Type B pancreatic cell (in vitro differentiated cells): ENCODE measurements around the gene WNT7A. TPM values are rescaled to one million over a fixed set of nuclear protein-coding genes. Genes with fewer than 3 reads are reported as not detected.

ENCODE experiments used
- DNase-seq: peaks from one replicate; pipeline ENCODE4 v3.0.0; 2021; ENCODE audit warnings: mixed read lengths; ENCODE audit not compliant: unreplicated experiment; ENCODE audit errors: extremely low spot score
- H3K27ac Mint-ChIP-seq: 2 replicates; pipeline ENCODE4 v1.8.0; 2021; ENCODE audit warnings: mild to moderate bottlenecking, mixed read lengths
- H3K27me3 Mint-ChIP-seq: 2 replicates; pipeline ENCODE4 v1.8.0; 2021; ENCODE audit warnings: mixed read lengths
- H3K36me3 Mint-ChIP-seq: 2 replicates; pipeline ENCODE4 v1.8.0; 2021; ENCODE audit warnings: mixed read lengths
- H3K4me1 Mint-ChIP-seq: one replicate; pipeline ENCODE4 v1.8.0; 2021; ENCODE audit warnings: mixed read lengths; ENCODE audit not compliant: unreplicated experiment
- H3K4me3 Mint-ChIP-seq: 2 replicates; pipeline ENCODE4 v1.8.0; 2021; ENCODE audit warnings: mild to moderate bottlenecking, mixed read lengths
- H3K9me3 Mint-ChIP-seq: 2 replicates; pipeline ENCODE4 v1.8.0; 2021; ENCODE audit warnings: mixed read lengths
- total RNA-seq: library from RNA; stranded (reverse); gene quantifications from 2 replicates; pipeline ENCODE4 v1.2.1, GENCODE V29; 2021; ENCODE audit warnings: low replicate concordance
- TF ChIP-seq, protein P1 (sequence below): fragments of 200-600 bp; sonication (generic); conservative IDR thresholded peaks from 2 replicates; pipeline ENCODE4 v1.5.0; 2021; ENCODE audit warnings: antibody characterized with exemption, mild to moderate bottlenecking

Gene WNT7A
- total RNA-seq, 1 donor from 2014 or later: 3.4 TPM

DNA sequence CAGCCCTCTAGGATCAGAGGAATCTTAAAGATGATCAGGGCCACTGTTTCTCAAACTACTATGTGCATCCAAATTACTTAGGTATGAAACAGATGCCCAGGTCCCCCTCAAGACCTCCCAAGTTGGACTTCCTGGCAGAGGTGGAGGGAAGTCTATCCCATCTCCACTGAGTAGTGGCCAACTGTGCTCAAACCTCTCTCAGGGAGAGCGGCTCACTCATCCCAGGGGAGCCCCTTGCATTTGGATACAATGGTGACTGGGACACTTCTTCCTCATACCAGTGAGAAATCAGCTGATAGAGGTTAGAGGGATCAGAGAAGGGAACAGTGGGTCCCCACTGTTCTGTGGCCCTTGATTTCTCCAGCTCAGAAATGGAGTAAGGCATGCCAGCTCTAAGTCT lies 8.7 kb upstream of the WNT7A start:
- TF ChIP-seq, protein P1, sequence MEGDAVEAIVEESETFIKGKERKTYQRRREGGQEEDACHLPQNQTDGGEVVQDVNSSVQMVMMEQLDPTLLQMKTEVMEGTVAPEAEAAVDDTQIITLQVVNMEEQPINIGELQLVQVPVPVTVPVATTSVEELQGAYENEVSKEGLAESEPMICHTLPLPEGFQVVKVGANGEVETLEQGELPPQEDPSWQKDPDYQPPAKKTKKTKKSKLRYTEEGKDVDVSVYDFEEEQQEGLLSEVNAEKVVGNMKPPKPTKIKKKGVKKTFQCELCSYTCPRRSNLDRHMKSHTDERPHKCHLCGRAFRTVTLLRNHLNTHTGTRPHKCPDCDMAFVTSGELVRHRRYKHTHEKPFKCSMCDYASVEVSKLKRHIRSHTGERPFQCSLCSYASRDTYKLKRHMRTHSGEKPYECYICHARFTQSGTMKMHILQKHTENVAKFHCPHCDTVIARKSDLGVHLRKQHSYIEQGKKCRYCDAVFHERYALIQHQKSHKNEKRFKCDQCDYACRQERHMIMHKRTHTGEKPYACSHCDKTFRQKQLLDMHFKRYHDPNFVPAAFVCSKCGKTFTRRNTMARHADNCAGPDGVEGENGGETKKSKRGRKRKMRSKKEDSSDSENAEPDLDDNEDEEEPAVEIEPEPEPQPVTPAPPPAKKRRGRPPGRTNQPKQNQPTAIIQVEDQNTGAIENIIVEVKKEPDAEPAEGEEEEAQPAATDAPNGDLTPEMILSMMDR: no peak
- no peak overlapping the region for H3K27ac Mint-ChIP-seq
- H3K4me3 Mint-ChIP-seq: no peak overlapping the region
- H3K9me3 Mint-ChIP-seq: no peaks in the 10 kb centered on the region
- no peaks in the 10 kb centered on the region for H3K36me3 Mint-ChIP-seq
- no peaks in the 10 kb centered on the region for H3K4me1 Mint-ChIP-seq
- H3K27me3 Mint-ChIP-seq: peaks cover 49% of the 10 kb centered on the region
- peak; percentile 27 for DNase-seq

DNA sequence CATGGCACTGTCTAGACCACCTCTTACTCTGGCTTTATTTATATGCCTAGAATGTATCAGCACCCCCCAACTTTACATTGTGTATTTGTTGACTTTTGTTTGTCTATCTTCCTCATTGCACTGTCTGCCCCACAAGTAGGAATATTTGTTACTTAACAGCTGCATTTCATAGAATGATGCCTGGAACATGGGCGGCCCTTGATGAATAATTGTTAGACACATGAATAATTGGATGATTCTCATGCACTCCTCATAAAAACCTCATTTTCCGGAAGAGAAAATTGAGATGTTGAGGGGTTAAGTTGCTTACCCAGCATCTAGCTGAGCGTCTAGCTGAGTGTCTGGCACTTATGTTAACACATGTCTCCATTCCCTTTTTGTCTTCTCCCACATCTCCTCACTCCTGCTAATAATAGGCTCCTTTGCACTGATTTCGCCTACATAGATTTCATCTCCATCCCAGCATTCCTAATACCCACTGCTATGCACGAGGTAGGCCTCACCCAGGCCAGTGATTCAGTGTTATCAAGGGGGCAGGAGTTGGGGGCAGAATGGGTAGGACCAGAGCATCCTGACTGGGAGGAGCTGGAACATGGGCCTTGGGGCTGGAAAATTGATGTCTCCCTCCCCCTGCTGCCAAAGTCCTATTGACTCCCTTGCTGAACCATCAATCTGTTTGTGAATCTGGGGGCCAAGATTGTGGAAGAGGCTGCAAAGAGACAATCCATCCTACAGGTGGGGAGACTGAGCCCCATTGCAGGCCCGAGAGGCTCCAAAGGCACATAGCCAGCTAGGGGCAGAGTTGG lies 7.8 kb upstream of the WNT7A start:
- Mint-ChIP-seq H3K27ac (no peak overlapping the region), H3K36me3 (no peaks in the 10 kb centered on the region), H3K27me3 (peaks cover 57% of the 10 kb centered on the region), H3K4me3 (no peak overlapping the region), H3K4me1 (no peaks in the 10 kb centered on the region), H3K9me3 (no peaks in the 10 kb centered on the region)
- TF ChIP-seq, protein P1: no peak
- DNase-seq: no peak

DNA sequence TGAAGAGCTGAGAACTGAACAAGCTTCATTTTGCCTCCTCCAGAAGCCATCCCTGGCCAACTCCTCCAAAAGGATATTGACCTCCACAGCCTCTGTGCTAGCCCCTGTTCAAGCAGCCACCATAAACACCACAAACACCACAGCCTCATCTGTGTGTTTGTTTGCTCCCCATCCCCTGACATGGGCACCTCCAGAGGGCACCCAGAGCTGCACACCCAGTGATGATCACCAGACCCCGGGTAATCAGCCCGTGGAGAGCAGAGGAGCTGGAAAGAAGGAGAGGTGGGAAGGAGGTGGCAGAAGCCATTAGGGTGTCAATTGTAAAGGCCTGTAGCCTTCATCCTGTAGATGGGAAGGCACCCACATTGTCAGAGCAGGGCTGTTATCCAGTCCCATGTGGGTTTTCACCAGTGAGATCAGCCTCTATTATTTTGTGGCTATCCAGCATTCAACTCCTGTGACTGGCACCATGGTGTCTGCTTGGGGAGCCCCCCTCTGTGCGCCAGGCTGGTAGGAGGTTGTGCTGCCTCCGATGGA lies 6.8 kb upstream of the WNT7A start:
- H3K27me3 Mint-ChIP-seq: peaks cover 67% of the 10 kb centered on the region
- no peaks in the 10 kb centered on the region for H3K9me3 Mint-ChIP-seq
- H3K27ac Mint-ChIP-seq: no peak overlapping the region
- H3K4me3 Mint-ChIP-seq: no peak overlapping the region
- H3K4me1 Mint-ChIP-seq: no peaks in the 10 kb centered on the region
- TF ChIP-seq, protein P1: no peak
- DNase-seq: peak; percentile 47
- H3K36me3 Mint-ChIP-seq: no peaks in the 10 kb centered on the region

DNA sequence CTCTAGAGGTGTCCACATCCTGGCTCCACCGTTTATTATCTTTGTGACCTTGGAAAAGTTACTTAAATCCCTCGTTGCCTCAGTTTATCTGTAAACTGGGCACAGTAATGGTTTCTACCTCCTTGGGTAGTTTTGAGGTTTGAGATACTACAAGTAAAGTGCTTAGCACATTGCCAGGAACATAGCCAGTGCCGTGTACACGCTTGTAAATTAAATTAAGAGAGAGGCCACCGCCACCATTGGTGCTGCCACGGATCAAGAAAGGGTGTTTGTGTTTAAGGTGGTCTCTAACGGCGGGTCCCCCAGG lies 5.8 kb upstream of the WNT7A start:
- no peak overlapping the region for H3K27ac Mint-ChIP-seq
- no peaks in the 10 kb centered on the region for H3K4me1 Mint-ChIP-seq
- H3K4me3 Mint-ChIP-seq: no peak overlapping the region
- H3K27me3 Mint-ChIP-seq: peaks cover 78% of the 10 kb centered on the region
- DNase-seq: no peak
- TF ChIP-seq, protein P1: peak; percentile 6
- no peaks in the 10 kb centered on the region for H3K9me3 Mint-ChIP-seq
- no peaks in the 10 kb centered on the region for H3K36me3 Mint-ChIP-seq

GRCh38 chr3:13884851-13885703 lies 5.2 kb upstream of the WNT7A start:
- Mint-ChIP-seq H3K36me3 (no peaks in the 10 kb centered on the region), H3K27ac (no peak overlapping the region), H3K27me3 (peaks cover 80% of the 10 kb centered on the region), H3K4me3 (no peak overlapping the region), H3K4me1 (no peaks in the 10 kb centered on the region), H3K9me3 (no peaks in the 10 kb centered on the region)
- peak; percentile 72 for DNase-seq
- TF ChIP-seq, protein P1: peak; percentile 93
